ENCODE results near the gene LRG1. TPM values are rescaled to one million over a fixed set of nuclear protein-coding genes. Genes with fewer than 3 reads are reported as not detected.

LRG1 gene
- polyA plus RNA-seq, 1 donor (not counting 4 experiments of a cell fraction or from before 2014, with no cell fraction given) = 1.2 TPM

GRCh38 chr19:4555657-4556561 is 16.1 kb upstream of the LRG1 start:
- DNase-seq (ENCODE audit: low read depth, low spot score) (no peak), FAIRE-seq (no peak)
- H3K4me3 ChIP-seq (ENCODE audit: control insufficient read depth in 2 of 3, extremely low read depth in 1 of 3, insufficient read depth in 2 of 3, low read depth in 1 of 3, low read length in 3 of 3) = no peak overlapping the region
- no peak overlapping the region for H3K4me2 ChIP-seq (ENCODE audit: control insufficient read depth, extremely low read depth, insufficient read depth, low read depth, low read length)
- H3K4me1 ChIP-seq (ENCODE audit: control insufficient read depth, extremely low read depth, insufficient read depth, low read length) = no peaks in the 10 kb centered on the region
- TF ChIP-seq CTCF (optimal IDR thresholded peaks at IDR 0.05 in 1 of 3, IDR thresholded peaks at IDR 0.05 in 1 of 3, conservative IDR thresholded peaks at IDR 0.05 in 1 of 3; ENCODE audit: extremely low read depth in 1 of 3, insufficient read depth in 2 of 3, low read length in 3 of 3) (no peak), EZH2 (IDR thresholded peaks at IDR 0.05; ENCODE audit: low read length) (no peak)
- dilution Hi-C loops (cut with MboI; ENCODE audit: extremely low pct_ligation_motif_present, low sequenced_read_pairs) = no loop called here
- no peaks in the 10 kb centered on the region for H4K20me1 ChIP-seq (ENCODE audit: control insufficient read depth, extremely low read depth, insufficient read depth, low read length)
- no peak overlapping the region for H3K27ac ChIP-seq (ENCODE audit: control insufficient read depth, insufficient read depth, low read length)
- H3K27me3 ChIP-seq (ENCODE audit: control insufficient read depth, extremely low read depth, insufficient read depth, low read length) = no peaks in the 10 kb centered on the region
- no peaks in the 10 kb centered on the region for H3K9me1 ChIP-seq (ENCODE audit: control insufficient read depth, extremely low read depth, insufficient read depth, low read length)
- H2AFZ ChIP-seq (ENCODE audit: control insufficient read depth, low read length) = no peak overlapping the region
- no peak overlapping the region for H3K9ac ChIP-seq (ENCODE audit: control insufficient read depth, extremely low read depth, insufficient read depth, low read length)
- H3K36me3 ChIP-seq (ENCODE audit: control insufficient read depth in 2 of 2, extremely low read depth in 1 of 2, insufficient read depth in 2 of 2, low read length in 2 of 2) = no peaks in the 10 kb centered on the region
- no peaks in the 10 kb centered on the region for H3K79me2 ChIP-seq (ENCODE audit: control insufficient read depth, insufficient read depth, low read length)
- H3K9me3 ChIP-seq (ENCODE audit: control insufficient read depth, low read depth, low read length) = no peaks in the 10 kb centered on the region

GRCh38 chr19:4554717-4555116 is 14.9 kb upstream of the LRG1 start:
- Histone ChIP-seq H2AFZ (ENCODE audit: control insufficient read depth, low read length) (no peak overlapping the region), H3K79me2 (ENCODE audit: control insufficient read depth, insufficient read depth, low read length) (no peaks in the 10 kb centered on the region), H3K4me3 (ENCODE audit: control insufficient read depth in 2 of 3, extremely low read depth in 1 of 3, insufficient read depth in 2 of 3, low read depth in 1 of 3, low read length in 3 of 3) (no peak overlapping the region), H4K20me1 (ENCODE audit: control insufficient read depth, extremely low read depth, insufficient read depth, low read length) (no peaks in the 10 kb centered on the region), H3K27me3 (ENCODE audit: control insufficient read depth, extremely low read depth, insufficient read depth, low read length) (no peaks in the 10 kb centered on the region), H3K27ac (ENCODE audit: control insufficient read depth, insufficient read depth, low read length) (no peak overlapping the region), H3K9ac (ENCODE audit: control insufficient read depth, extremely low read depth, insufficient read depth, low read length) (no peak overlapping the region), H3K4me1 (ENCODE audit: control insufficient read depth, extremely low read depth, insufficient read depth, low read length) (no peaks in the 10 kb centered on the region), H3K9me1 (ENCODE audit: control insufficient read depth, extremely low read depth, insufficient read depth, low read length) (no peaks in the 10 kb centered on the region), H3K9me3 (ENCODE audit: control insufficient read depth, low read depth, low read length) (no peaks in the 10 kb centered on the region), H3K36me3 (ENCODE audit: control insufficient read depth in 2 of 2, extremely low read depth in 1 of 2, insufficient read depth in 2 of 2, low read length in 2 of 2) (no peaks in the 10 kb centered on the region), H3K4me2 (ENCODE audit: control insufficient read depth, extremely low read depth, insufficient read depth, low read depth, low read length) (no peak overlapping the region)
- no peak for FAIRE-seq
- dilution Hi-C loops (cut with MboI; ENCODE audit: extremely low pct_ligation_motif_present, low sequenced_read_pairs) = no loop called here
- DNase-seq (ENCODE audit: low read depth, low spot score) = no peak
- TF ChIP-seq EZH2 (IDR thresholded peaks at IDR 0.05; ENCODE audit: low read length) (no peak), CTCF (optimal IDR thresholded peaks at IDR 0.05 in 1 of 3, IDR thresholded peaks at IDR 0.05 in 1 of 3, conservative IDR thresholded peaks at IDR 0.05 in 1 of 3; ENCODE audit: extremely low read depth in 1 of 3, insufficient read depth in 2 of 3, low read length in 3 of 3) (no peak)
